PFSK-1 (cell line): ENCODE measurements around the gene SYVN1.

Experiments used
- POLR2AphosphoS5 ChIP-seq: IDR thresholded peaks from 2 replicates; pipeline ENCODE4 v1.6.1; 2012; ENCODE audit warnings: low read depth, mild to moderate bottlenecking, control low read depth, low read length, moderate library complexity
- SIN3A ChIP-seq: IDR thresholded peaks from 2 replicates; pipeline ENCODE4 v1.6.1; 2012; ENCODE audit warnings: mild to moderate bottlenecking, low read length, moderate library complexity, borderline replicate concordance; ENCODE audit not compliant: insufficient read depth
- TAF1 ChIP-seq: IDR thresholded peaks from 2 replicates; pipeline ENCODE4 v1.6.1; 2012; ENCODE audit warnings: low read length, control low read depth, borderline replicate concordance; ENCODE audit not compliant: insufficient read depth

DNA sequence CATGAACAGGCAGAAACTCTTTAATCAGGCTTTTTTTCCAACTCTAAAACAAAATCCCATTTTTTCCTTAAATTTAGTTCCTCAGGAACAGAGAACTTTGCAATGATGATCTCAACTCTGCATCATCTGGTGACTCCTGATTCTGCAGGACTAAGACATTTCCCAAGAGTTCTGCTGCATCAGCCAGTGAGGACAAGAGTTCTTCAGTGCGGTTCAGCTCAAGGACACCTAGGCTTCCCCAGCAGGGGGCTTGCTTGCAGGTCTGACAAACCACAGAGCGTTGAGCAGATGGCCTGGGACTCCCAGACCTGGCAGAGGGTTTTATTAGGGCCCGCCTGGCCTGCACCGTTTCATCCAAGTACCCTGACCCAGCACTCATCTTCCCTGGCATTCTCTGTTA is 56.9 kb downstream of the SYVN1 start:
- TF ChIP-seq TAF1 = no peak
- no peak for TF ChIP-seq POLR2AphosphoS5
- no peak for TF ChIP-seq SIN3A
